Measurements from ENCODE around the gene SPATA13.

The SPATA13 gene

GRCh38 chr13:24160458-24161009 lies at the start of gene SPATA13:
Gene SPATA13, plus strand, starts transcription at chr13:24160720. Its CDS starts 62,210 bp downstream, at chr13:24222930.
- H3K4me3 ChIP-seq (IDR thresholded peaks at IDR 0.05; ENCODE audit: insufficient read depth, low read depth, low read length): no peak within 1 kb of the TSS
- TF ChIP-seq, protein P1, sequence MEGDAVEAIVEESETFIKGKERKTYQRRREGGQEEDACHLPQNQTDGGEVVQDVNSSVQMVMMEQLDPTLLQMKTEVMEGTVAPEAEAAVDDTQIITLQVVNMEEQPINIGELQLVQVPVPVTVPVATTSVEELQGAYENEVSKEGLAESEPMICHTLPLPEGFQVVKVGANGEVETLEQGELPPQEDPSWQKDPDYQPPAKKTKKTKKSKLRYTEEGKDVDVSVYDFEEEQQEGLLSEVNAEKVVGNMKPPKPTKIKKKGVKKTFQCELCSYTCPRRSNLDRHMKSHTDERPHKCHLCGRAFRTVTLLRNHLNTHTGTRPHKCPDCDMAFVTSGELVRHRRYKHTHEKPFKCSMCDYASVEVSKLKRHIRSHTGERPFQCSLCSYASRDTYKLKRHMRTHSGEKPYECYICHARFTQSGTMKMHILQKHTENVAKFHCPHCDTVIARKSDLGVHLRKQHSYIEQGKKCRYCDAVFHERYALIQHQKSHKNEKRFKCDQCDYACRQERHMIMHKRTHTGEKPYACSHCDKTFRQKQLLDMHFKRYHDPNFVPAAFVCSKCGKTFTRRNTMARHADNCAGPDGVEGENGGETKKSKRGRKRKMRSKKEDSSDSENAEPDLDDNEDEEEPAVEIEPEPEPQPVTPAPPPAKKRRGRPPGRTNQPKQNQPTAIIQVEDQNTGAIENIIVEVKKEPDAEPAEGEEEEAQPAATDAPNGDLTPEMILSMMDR (conservative IDR thresholded peaks at IDR 0.05; ENCODE audit: low read depth, low read length): no peak
- H3K9ac ChIP-seq: peak within 1 kb of the TSS; percentile 66
- H3K36me3 ChIP-seq (ENCODE audit: insufficient read depth): no peaks in the 10 kb centered on the region
- peak within 1 kb of the TSS; percentile 87 for H2AFZ ChIP-seq (ENCODE audit: low read depth)
- H3K4me2 ChIP-seq: peak within 1 kb of the TSS; percentile 79
- H3K79me2 ChIP-seq (ENCODE audit: insufficient read depth, low read depth): no peaks in the 10 kb centered on the region
- H3K27me3 ChIP-seq (ENCODE audit: insufficient read depth, low read depth): no peaks in the 10 kb centered on the region
- H3K4me1 ChIP-seq (ENCODE audit: low read depth, poor library complexity, severe bottlenecking): peaks cover 4% of the 10 kb centered on the region
- no peak within 1 kb of the TSS for H3K27ac ChIP-seq
- no peaks in the 10 kb centered on the region for H4K20me1 ChIP-seq (ENCODE audit: insufficient read depth)

GRCh38 chr13:24112791-24113190 lies 47.7 kb upstream of the SPATA13 start:
- no peak overlapping the region for H3K4me2 ChIP-seq
- H2AFZ ChIP-seq (ENCODE audit: low read depth): no peak overlapping the region
- no peaks in the 10 kb centered on the region for H3K79me2 ChIP-seq (ENCODE audit: insufficient read depth, low read depth)
- H3K27me3 ChIP-seq (ENCODE audit: insufficient read depth, low read depth): no peaks in the 10 kb centered on the region
- no peaks in the 10 kb centered on the region for H3K36me3 ChIP-seq (ENCODE audit: insufficient read depth)
- H3K27ac ChIP-seq: no peak overlapping the region
- no peak overlapping the region for H3K4me3 ChIP-seq (IDR thresholded peaks at IDR 0.05; ENCODE audit: insufficient read depth, low read depth, low read length)
- H4K20me1 ChIP-seq (ENCODE audit: insufficient read depth): no peaks in the 10 kb centered on the region
- no peaks in the 10 kb centered on the region for H3K4me1 ChIP-seq (ENCODE audit: low read depth, poor library complexity, severe bottlenecking)
- no peak overlapping the region for H3K9ac ChIP-seq
- TF ChIP-seq, protein P1 (conservative IDR thresholded peaks at IDR 0.05; ENCODE audit: low read depth, low read length): no peak

DNA sequence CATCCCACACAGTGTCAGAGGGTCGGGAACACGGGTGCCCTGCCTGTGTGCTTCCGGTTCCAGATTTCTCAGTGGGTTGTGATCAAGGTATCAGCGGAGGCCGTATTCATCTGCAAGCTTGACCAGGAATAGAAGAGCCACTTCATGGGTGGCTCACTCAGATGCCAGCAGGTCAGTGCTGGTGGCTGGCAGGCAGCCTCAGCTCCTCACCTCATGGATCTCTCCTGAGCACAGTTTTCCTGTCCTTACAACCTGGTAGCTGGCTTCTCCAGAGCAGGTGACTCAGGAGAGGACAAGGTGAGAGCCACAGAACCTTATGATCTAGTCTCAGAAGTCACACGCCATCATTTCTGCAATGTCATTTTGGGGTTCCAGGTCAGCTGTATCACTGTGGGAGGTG lies 44.8 kb upstream of the SPATA13 start:
- Histone ChIP-seq H3K27me3 (ENCODE audit: insufficient read depth, low read depth) (no peaks in the 10 kb centered on the region), H3K27ac (no peak overlapping the region), H4K20me1 (ENCODE audit: insufficient read depth) (no peaks in the 10 kb centered on the region), H3K4me3 (IDR thresholded peaks at IDR 0.05; ENCODE audit: insufficient read depth, low read depth, low read length) (no peak overlapping the region), H2AFZ (ENCODE audit: low read depth) (no peak overlapping the region), H3K4me2 (no peak overlapping the region), H3K9ac (no peak overlapping the region), H3K79me2 (ENCODE audit: insufficient read depth, low read depth) (no peaks in the 10 kb centered on the region), H3K4me1 (ENCODE audit: low read depth, poor library complexity, severe bottlenecking) (no peaks in the 10 kb centered on the region), H3K36me3 (ENCODE audit: insufficient read depth) (no peaks in the 10 kb centered on the region)
- TF ChIP-seq, protein P1 (conservative IDR thresholded peaks at IDR 0.05; ENCODE audit: low read depth, low read length): no peak

DNA sequence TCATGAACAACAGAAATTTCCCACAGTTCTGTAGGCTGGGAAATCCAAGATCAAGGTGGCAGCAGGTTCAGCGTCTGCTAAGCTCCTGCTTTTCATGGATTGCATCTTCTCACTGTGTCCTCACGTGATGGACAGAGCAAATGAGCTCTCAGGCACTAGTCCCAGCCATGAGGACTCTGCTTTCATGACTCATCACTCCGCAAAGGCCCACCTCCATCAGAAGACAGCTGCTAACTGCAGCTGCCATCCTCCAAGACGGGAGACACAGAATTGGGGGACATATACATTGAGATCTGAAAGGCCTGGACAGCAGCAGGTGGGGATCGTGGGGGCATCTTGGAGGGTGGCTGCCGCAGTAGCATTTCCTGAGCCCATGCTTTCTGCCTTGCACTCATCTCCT lies 44.4 kb upstream of the SPATA13 start:
- Histone ChIP-seq H3K27me3 (ENCODE audit: insufficient read depth, low read depth) (no peaks in the 10 kb centered on the region), H3K4me1 (ENCODE audit: low read depth, poor library complexity, severe bottlenecking) (no peaks in the 10 kb centered on the region), H2AFZ (ENCODE audit: low read depth) (no peak overlapping the region), H3K27ac (no peak overlapping the region), H3K9ac (no peak overlapping the region), H3K36me3 (ENCODE audit: insufficient read depth) (no peaks in the 10 kb centered on the region), H3K4me3 (IDR thresholded peaks at IDR 0.05; ENCODE audit: insufficient read depth, low read depth, low read length) (no peak overlapping the region), H3K4me2 (no peak overlapping the region), H3K79me2 (ENCODE audit: insufficient read depth, low read depth) (no peaks in the 10 kb centered on the region), H4K20me1 (ENCODE audit: insufficient read depth) (no peaks in the 10 kb centered on the region)
- TF ChIP-seq, protein P1 (conservative IDR thresholded peaks at IDR 0.05; ENCODE audit: low read depth, low read length): no peak

Measured in KMS-11 (cell line).